NB4 (cell line): ENCODE measurements around the gene CFAP46.

ENCODE experiments used
- DNase-seq: peaks from one replicate; pipeline ENCODE4 v3.0.0; 2010; ENCODE audit warnings: low read depth
- H3K4me3 ChIP-seq: one replicate; pipeline ENCODE4 v1.5.1; 2011; ENCODE audit warnings: mild to moderate bottlenecking, low read depth, low read length, moderate library complexity
- MYC ChIP-seq: IDR thresholded peaks from 2 replicates; pipeline ENCODE4 v1.6.1; 2011; ENCODE audit warnings: low read depth, low read length
- POLR2A ChIP-seq: IDR thresholded peaks from 2 replicates; pipeline ENCODE4 v1.6.1; 2011; ENCODE audit warnings: mild to moderate bottlenecking; ENCODE audit not compliant: insufficient read length; ENCODE audit errors: extremely low read depth
- TF ChIP-seq, protein P1 (sequence below): IDR thresholded peaks from 2 replicates; pipeline ENCODE4 v1.6.1; 2011; ENCODE audit warnings: low read depth, low read length
- TF ChIP-seq, protein P2 (sequence below): IDR thresholded peaks from one replicate; pipeline ENCODE4 v1.5.1; 2012; ENCODE audit warnings: low read depth, low read length

CFAP46 gene

GRCh38 chr10:132921086-132921485, 21.3 kb downstream of the CFAP46 start:
- DNase-seq, result no peak
- no peak overlapping the region for H3K4me3 ChIP-seq
- TF ChIP-seq POLR2A (no peak), MYC (no peak)
- TF ChIP-seq, protein P1, sequence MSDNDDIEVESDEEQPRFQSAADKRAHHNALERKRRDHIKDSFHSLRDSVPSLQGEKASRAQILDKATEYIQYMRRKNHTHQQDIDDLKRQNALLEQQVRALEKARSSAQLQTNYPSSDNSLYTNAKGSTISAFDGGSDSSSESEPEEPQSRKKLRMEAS, result no peak
- TF ChIP-seq, protein P2, sequence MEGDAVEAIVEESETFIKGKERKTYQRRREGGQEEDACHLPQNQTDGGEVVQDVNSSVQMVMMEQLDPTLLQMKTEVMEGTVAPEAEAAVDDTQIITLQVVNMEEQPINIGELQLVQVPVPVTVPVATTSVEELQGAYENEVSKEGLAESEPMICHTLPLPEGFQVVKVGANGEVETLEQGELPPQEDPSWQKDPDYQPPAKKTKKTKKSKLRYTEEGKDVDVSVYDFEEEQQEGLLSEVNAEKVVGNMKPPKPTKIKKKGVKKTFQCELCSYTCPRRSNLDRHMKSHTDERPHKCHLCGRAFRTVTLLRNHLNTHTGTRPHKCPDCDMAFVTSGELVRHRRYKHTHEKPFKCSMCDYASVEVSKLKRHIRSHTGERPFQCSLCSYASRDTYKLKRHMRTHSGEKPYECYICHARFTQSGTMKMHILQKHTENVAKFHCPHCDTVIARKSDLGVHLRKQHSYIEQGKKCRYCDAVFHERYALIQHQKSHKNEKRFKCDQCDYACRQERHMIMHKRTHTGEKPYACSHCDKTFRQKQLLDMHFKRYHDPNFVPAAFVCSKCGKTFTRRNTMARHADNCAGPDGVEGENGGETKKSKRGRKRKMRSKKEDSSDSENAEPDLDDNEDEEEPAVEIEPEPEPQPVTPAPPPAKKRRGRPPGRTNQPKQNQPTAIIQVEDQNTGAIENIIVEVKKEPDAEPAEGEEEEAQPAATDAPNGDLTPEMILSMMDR, result no peak

GRCh38 chr10:132920101-132920925, 22.1 kb downstream of the CFAP46 start:
- no peak for DNase-seq
- no peak overlapping the region for H3K4me3 ChIP-seq
- TF ChIP-seq, protein P1, result no peak
- TF ChIP-seq, protein P2, result no peak
- no peak for TF ChIP-seq POLR2A
- no peak for TF ChIP-seq MYC

- TF ChIP-seq MYC, result no peak
- no peak for TF ChIP-seq POLR2A
- TF ChIP-seq, protein P1, result no peak
- TF ChIP-seq, protein P2, result no peak
- no peak overlapping the region for H3K4me3 ChIP-seq
- DNase-seq, result no peak
Measured at GRCh38 chr10:132919374-132920100, 22.8 kb downstream of the CFAP46 start.

DNA sequence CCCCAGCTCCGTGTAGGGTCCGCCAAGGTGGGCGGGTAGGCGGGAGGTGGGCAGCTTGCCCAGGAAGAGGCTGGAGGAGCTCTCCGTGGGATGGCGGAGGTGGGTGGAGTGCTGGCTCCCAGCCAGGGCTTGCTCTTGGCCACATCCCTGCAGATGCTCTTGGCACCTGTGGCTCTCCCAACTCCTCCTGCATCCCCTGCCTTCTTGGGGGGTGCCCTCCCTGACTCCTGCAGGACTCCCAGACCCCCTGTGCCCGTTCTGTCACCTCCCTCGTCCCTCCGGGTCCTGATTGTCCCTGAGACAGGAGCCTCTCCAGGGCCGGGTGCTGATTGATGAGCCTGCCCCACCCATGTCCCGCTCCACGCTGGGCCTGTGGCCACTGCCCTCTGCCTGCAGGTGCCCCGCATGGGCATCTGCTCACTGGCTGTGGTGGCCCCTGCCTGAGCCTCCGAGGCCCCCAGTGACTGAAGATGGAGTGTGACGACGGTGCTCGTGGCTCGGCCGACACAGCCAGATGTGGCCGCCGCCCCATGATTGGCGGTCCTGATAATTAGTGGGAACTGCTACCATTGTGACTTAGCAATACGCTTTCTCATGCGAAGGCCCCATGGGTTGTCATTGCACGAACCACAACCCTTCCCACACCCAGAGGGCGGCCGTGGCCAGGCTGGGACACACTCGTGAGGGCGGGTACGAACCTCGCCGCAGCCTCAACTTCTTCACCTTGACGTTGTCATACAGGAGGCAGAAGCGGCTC, 23.6 kb downstream of the CFAP46 start:
- no peak for DNase-seq
- TF ChIP-seq, protein P2, result no peak
- no peak for TF ChIP-seq POLR2A
- TF ChIP-seq, protein P1, result no peak
- TF ChIP-seq MYC, result no peak
- H3K4me3 ChIP-seq, result no peak overlapping the region

- DNase-seq, result no peak
- TF ChIP-seq, protein P1, result no peak
- no peak for TF ChIP-seq MYC
- TF ChIP-seq, protein P2, result no peak
- no peak for TF ChIP-seq POLR2A
Measured at GRCh38 chr10:132918264-132918616, 24.1 kb downstream of the CFAP46 start.

More at GRCh38 chr10:132918264-132918616, 24.1 kb downstream of the CFAP46 start:
- H3K4me3 ChIP-seq, result no peak overlapping the region
